ENCODE measurements around the gene WDSUB1.

Gene WDSUB1, protein sequence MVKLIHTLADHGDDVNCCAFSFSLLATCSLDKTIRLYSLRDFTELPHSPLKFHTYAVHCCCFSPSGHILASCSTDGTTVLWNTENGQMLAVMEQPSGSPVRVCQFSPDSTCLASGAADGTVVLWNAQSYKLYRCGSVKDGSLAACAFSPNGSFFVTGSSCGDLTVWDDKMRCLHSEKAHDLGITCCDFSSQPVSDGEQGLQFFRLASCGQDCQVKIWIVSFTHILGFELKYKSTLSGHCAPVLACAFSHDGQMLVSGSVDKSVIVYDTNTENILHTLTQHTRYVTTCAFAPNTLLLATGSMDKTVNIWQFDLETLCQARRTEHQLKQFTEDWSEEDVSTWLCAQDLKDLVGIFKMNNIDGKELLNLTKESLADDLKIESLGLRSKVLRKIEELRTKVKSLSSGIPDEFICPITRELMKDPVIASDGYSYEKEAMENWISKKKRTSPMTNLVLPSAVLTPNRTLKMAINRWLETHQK

DNA sequence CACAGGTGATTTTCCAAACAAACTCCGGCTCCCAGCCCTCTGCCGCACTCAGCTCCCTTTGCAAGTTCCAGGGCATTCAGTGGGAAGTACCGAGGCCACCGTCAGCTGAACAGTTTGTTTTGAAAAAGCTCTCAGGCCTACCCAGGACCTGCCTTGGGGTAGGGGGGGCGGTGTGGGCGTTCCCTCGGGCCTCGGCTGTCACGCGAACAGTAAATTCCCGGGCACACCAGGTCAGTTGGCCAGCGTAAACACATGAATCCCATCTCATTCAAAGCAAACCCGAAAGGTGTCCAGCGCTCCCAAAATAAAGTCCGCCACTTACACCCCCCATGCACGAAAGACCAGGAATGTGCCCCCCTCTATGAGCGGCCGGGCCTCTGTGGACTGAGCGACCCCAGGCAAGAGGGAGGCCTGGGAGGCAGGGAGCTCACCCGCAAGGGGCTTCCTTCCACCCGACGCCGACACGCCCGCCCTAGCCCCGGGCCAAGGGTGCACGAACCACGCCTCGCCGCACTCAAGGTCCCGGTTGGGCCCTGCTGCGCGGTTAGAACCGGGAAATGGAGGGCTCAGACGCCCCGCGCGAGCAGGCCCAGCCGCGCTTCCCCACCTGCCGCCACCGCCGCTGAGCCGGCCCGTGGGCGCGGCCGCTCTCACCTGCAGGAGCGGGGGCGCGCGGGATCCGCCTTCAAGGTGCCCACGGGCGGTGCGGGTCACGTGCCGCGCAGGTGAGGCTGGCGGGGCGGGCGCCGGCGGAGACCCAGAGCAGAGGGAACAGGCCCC, at the start of gene WDSUB1:
Gene WDSUB1, minus strand, starts transcription at position 775 of the 780 bp plus-strand sequence. CDS start 3,634 bp downstream, outside the sequence.
- DNase-seq = peak; percentile 55

DNA sequence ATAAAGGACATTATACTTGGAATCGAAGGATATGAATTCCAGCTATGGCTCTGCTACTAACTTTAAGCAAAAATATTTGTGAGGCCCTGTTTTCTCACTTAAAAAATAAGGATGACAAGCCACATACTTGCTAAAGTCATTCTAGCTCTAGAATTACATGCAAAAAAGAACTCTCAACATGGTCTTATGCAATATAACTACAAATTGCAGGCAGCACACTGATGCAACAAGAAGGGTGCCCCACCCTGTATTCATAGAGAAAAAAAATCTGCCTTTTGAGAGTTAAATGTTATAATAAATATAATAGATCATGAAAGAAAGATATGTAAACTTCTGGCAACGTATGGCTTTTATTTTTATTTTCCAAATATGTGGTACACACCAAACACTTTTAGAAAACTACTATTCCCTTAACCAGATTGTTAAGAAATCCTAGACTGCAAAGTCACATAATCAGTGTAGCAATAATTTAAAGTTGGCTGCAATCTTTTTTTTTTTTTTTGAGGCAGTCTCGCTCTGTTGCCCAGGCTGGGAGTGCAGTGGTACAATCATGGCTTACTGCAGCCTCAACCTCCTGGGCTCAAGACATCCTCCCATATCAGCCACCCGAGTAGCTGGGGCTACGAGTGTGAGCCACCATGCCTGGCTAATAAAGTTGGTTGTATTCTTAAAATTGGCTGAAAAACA, 40.2 kb upstream of the WDSUB1 start:
- DNase-seq = no peak

DNA sequence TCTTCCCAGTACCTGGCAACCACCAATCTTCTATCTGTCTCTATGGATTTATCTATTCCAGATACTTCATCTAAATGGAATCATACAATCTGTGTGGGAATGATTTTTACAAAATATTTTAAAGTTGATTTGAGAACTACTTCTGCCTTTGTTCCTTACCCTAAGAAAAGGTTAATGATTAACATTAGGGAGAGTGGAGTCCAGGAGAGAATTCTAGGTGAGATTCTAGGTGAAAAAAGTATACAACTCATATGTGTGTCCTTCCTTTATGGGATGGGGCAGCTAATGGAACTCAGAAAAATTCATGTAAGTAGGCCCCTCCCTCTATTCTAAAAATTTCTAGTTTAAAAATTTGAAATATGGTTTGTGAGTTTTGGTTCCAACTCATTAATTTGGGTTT, 35.9 kb upstream of the WDSUB1 start:
- DNase-seq = no peak

DNA sequence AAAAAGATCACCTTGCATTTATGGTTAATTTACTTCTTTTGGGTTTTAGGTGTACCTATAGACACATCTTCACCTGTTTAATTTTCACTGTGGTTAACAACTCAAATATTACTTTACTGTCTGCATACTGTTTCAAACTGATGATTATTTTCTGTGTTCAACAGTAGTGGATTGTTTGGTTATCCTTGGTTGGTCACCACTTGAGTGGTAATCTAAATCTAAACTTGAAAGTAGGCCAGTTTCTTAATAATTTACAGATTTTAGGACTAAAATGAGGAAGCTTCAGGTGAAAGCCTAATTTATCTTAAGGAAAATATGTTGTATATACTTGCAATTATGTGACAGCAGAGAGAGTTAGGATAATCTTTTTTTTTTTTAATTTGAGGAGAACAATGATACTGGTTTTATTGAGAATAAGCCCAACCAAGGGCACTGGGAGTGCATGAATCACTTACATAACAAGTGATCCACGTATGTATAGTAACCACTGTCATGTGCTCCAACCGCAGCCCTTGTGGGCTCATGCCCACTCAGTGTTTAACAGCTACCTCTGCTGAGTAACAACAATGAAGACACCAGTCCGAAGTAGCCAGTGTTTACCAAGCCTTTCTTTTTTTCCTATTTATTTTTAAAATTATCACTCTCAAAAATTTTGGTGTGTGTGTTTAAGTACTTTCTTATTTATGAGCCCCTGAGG, 31.0 kb upstream of the WDSUB1 start:
- DNase-seq = no peak

DNA sequence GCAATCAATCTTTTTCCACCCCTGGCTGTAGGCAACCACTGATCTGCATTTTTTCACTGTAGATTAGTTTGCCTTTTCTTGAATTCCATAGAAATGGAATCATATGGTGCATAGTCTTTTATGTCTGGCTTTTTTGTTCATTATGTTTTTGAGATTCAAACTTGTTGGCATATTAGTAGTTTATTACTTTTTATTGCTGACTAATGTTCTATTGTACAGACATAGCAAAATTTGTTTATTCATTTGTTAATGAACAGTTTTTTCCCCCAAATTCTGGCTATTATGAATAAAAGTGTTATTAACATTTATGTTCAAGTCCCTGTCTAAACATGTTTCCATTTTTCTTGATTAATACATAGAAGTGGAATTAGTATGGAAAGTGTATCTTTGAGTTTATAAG, 21.4 kb upstream of the WDSUB1 start:
- no peak for DNase-seq

DNA sequence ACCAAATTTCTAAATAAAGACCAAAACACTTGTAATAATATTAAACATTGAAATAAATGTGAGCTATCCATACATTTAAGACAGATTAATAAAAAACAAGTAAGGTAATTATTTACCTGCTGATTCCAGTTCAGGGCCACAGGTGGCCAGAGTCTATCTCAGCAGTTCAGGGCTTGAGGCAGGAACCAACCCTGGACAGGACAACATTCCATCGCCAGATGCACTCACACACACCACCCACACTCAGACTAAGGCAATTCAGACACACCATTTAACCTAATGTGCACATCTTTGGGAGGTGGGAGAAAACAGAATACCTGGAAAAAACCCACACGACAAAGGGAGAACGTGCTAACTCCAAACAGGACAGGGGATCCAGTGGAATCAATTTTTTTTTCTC, 14.1 kb upstream of the WDSUB1 start:
- DNase-seq = no peak

DNA sequence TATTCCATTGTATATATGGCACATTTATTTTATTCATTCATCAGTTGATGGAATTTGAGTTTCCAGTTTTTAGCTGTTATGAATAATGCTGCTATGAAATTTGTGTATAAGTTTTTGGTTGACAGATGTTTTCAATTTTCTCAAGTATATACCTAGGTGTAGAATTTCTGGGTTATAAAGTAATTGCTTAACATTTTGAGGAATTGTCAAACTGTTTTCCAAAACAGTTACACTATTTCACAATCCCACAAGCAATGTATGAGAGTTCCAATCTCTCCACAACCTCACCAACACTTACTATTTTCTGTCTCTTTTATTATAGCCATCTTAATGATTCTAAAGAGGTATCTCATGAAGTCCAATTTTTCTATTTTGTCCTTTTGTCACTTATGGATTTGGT, 12.5 kb upstream of the WDSUB1 start:
- DNase-seq = no peak

DNA sequence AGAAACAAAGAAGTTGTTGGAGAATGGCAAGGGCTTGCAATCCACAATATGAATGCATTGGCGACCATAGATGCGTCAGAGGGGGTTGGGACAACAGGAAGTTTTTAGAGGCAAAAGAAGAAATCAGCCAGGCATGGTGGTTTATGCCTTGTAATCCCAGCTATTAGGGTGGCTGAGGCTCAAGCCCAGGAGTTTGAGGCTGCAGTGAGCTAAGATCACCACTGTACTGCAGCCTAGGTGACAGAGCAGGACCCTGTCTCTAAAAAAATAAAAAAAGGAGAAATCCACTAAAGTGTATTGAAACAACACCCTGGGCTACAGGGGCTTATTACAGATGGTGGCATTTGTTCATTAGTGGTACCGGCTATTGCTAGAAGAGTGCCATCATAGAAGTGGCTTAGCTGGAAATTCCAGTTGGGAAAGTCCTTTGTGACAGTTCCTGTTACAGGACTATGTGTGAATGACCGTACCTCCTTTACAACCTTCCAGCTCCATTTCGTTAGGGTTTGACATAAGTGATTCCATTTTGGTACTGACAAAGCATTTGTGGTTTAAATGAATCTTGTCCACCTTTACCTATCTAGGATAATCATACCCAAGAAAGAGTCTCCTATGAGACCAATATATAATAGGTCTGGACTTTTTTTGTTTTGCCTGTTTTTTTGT, 10.7 kb upstream of the WDSUB1 start:
- DNase-seq = no peak

DNA sequence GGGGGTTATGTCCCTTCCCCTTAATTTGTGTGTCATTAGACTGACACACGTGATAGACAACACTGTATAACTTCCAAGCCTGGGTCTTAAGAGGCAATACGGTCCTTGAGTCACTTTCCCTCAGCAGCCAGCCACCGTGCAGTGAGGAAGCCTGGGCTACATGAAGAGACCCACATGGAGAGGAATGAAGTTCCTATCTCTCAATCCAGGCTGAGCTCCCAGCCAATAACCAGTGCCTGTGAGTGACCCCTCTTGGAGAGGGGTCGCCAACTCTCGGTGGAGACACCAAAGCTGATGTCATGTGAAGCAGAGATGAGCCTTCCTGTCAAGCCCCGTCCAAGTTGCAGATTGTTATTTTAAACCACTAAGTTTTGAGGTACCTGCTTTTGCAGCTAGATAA, 5.7 kb upstream of the WDSUB1 start:
- DNase-seq = no peak

DNA sequence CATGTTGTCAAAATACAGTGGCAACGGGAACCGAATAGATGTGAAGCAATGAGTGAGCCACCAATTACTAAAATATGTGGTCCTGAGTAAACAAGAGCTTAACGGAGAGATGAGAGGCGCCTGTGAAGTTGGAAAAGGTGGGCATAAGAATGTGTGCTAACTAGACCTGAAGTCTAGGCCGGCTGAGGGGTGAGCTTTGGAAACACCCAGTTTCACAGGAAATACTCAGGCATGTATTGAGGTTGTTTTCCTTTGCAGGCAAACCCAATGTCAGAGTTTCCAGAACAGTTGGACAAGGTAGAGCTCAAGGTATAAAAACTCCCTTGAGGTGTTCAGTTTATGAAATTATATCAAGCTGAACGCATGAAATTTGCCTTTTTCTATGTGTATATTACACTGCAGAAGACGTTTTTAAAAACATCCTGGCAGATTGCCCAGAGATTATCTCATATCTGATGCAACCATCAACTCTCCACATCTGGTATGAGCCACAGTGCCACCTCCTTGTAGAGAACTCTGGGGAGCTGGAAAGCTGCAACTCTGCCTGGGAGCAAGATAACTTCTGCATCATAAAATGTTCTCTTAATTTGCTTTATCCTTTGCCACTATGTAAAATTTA, 3.9 kb upstream of the WDSUB1 start:
- no peak for DNase-seq

DNA sequence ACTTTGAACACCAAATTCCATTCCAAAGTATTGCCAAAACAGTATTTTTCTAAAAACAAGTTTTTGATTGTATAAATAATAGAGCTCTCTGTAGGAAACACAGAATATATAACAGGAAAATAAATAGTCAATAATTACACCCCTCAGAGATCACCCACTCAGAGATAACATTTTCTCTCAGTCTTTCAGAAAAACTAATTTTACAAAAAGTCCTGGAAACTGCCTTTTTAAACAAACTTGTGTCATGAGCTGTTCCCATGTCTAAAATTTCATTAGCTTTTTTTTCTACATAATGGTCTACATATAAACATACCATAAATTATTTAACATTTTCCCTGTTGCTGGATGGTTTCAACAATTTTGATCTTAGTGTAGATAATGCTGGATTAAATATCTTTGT, 1.2 kb upstream of the WDSUB1 start:
- DNase-seq = no peak

DNA sequence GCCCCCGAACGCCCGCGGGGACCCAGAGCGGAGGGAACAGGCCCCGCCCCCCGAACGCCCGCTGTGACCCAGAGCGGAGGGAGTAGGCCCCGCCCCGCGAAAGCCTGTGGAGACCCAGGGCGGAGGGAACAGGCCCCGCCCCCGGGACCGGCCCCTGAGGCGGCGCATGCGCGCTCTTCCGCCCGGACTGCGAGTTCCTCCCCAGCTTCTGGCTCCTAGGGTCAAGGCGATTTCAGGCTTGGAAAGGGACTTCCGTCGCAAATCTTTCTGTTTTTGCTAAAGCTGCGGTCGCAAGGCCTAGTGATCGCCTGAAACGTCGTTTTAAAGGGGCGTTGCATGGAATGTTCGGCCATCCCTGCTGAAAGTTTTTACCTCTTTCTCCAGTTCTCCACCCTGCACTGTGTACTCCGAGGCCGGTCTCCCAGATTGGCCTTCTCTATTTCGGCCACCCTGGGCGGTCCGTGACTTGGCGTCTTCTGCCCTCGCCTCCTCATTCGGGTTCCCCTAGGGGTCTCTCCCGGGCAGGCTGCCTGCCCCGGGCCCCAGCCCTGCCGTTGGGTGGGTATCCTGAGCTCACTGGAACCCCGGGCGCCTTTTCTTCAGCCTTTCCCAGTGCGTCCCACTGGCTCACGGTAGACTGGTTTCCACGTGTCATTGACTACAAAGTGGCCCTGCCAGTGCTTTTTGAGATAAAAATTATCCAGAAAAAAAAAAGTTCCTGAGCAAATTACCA, 372 bp upstream of the WDSUB1 start:
- peak; percentile 97 for DNase-seq

DNA sequence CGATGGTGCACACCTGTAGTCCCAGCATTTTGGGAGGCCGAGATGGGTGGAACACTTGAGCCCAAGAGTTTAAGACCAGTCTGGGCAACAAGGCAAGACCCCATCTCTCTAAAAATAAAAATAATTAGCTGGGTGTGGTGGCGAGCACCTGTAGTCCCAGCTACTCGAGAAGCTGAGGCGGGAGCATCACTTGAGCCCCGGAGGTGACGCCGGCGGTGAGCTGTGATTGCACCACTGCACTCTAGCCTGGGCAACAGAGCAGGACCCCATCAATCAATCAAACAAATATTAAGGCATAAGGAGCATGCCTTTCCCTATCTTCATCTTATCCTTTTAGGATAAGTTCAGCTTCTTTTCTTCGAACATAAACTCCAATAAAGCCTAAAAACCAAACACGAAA, 1.1 kb downstream of the WDSUB1 start:
- DNase-seq = no peak

DNA sequence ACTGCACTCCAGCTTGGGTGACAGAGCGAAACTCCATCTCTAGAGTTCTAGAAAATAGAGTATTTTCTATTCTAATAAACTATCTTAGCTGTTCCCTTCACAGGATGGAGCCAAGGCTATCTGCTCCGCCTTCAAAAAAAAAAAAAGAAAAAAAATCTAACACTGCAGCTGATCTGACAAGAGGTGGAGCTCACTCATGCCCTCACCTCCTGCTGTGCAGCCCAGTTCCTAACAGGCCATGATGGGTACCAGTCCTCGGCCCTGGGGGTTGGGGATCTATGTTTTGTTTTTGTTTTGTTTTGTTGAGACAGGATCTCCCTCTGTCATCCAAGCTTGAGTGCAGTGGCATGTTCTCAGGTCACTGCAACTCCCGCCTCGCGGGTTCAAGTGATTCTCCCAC, 3.0 kb downstream of the WDSUB1 start:
- DNase-seq = no peak

DNA sequence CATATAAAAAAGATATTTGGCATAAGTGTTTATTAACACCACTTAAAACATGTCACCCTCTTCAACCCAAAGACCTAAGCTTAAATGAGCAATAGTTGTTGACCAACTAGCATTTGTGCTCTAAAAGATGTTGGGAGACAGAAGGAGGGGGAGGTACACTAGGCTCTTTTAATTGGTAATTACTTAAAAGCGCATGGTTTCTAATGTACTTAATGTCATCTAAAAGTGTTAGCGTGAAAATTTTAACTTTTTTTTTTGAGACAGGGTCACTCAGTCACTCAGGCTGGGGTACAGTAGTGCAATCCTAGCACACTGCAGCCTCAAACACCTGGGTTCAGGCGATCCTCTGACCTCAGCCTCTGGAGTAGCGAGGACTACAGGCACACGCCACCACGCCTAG, 5.5 kb downstream of the WDSUB1 start:
- no peak for DNase-seq

DNA sequence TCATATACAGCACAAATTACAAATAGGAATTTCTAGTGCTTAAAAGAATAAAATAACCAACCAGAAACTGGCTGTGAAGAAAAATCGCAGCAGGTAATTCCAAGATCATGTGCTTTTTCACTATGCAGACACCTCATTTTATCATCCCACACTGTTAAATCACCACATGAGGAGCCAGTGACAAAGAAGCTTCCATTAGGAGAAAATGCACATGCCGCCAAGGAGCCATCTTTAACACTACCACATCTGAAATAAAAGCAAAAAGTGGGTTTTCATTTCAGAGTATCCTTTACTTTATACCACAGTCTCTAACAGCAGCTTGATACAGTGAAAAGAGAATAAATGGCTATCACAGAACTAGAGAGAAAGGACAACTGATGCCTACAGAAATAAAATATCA, 6.8 kb downstream of the WDSUB1 start:
- DNase-seq = no peak

DNA sequence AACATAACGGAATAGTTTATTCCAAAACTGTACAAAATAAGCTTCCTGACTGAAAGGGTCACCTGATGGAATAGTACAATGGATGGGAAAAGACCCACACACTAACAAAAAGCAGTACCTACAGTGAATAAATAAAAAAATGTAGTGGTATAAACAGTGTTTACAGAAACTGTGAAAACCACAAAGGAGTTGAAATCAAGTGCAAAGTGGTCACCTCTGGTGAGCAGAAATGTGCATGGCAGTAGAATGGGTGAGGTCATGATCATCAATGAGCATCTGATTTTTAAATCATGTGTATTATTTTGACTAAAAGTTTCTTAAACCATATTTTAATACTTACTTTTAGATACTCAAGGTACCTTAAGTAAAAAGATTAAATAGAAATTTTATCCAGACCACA, 11.4 kb downstream of the WDSUB1 start:
- DNase-seq = no peak

DNA sequence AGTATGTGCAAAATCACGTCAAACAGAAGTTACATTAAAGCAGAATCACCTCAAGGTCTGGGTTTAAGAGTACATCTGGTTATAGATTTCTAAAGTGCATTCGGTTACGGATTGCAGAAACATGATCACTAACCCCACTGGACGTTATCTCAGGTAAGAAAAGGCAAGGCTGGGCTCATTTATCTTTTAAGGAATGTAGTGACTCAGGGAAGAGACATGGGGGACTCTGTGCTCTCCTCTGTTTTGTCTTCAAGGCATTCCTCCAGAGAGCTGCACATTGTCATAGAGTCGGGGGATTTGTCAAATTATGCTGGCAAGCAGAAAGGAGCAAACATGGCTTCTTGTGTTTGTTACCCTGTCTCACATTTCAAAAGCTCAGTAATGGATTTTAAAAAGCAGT, 14.3 kb downstream of the WDSUB1 start:
- DNase-seq = no peak

DNA sequence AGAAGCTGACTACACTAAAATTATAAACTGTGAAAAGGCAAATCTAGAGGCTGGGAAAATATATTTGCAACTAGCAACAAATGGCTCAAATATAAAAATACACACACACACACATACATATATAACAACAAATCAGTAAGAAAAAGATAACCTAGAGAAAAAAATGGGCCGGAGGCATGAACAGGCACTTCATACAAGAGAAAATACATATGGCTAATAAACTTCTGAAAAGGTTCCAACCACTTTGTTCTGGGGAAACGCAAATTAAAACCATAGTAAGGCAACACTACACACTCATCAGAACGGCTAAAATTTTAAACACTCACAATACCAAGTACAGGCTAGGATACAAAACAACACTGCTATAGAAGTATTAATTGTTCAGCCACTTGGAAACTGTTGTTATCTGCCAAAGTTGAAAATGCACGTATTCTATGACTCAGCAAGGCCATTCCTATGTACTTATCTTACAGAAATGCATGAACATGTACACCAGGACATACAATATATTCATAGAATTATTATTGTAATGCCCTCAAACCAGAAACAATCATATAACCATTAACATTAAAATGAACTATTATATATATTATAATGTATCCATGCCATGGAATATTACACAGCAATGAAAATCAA, 15.6 kb downstream of the WDSUB1 start:
- no peak for DNase-seq

DNA sequence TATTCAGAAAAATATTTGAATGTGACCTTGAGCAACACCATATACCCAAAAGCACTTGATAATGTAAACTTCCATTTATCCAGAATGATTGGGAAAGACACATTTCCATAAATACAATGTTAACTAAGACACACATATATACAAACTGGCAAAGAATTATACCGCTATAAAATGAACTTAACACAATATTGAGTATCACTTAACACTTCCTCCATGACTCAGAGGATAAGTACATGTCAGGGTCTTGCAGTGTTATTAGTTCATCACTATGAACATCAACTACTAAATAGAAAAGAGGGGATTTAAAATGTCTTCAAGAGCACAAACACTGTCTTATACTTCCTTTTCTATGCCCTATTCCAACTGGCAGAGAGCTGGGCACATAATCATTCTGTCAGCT, 18.6 kb downstream of the WDSUB1 start:
- DNase-seq = no peak

DNA sequence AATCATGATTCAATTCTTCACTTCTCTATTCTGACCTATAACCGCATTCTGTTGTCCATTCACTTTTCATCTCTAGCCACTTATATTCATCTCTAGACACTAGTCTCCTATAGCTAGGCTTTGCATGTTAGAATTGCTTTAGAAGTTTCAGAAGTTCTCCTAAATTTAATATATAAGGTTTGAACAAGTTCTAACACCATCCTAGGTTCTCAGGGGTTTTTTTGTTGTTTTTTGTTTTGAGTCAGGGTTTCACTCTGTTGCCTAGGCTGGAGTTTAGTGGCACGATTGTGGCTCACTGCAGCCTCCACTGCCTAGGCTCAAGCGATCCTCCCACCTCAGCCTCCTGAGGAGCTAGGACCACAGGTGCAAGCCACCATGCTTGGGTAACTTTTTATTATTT, 19.9 kb downstream of the WDSUB1 start:
- no peak for DNase-seq
